22Rv1 (cell line): ENCODE results near the gene NAA35.

ENCODE experiments used
- ZFX ChIP-seq: fragments of 450-650 bp; IDR thresholded peaks from 2 replicates; pipeline ENCODE4 v1.6.1; 2017; ENCODE audit warnings: antibody characterized with exemption, borderline replicate concordance
- TF ChIP-seq, protein P1 (sequence below): fragments of 450-650 bp; IDR thresholded peaks from 2 replicates; pipeline ENCODE4 v1.5.1; 2017; ENCODE audit warnings: mild to moderate bottlenecking

DNA sequence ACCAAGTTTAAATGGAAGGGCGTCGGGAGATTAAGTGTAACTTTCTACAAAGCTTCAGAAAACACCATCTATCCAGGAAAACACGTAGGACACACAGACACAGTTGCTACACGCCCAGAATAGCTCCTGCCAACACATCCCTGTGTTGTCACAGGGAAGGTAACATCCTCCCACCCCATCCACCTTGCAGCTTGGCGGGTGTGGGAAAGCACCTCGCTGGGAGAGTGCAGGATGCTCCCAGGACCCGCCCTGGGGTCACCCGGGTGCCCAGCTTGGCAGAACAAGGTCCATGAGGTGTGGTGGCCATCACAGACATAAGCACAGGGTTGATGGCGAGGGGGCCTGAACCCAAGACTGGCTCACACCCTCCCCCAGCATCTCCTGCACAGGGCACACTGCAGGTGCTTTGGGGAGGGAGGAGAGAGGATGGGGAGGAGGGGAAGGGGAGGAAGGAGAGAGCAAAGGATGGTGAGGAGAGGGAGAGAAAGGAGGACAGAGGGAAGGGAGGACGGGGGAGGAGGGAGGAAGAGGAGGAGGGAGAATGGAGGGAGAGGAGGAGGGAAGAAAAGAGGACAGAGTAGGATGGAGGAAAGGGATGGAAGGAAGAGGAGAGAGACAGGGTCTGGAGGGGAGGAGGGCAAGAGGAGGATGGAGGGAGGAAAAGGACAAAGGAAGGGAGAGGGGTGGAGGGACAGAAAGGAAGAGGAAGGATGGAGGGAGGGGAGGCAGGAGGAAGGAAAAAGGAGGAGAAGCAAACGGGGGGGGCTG, 121.2 kb downstream of the NAA35 start:
- TF ChIP-seq, protein P1, sequence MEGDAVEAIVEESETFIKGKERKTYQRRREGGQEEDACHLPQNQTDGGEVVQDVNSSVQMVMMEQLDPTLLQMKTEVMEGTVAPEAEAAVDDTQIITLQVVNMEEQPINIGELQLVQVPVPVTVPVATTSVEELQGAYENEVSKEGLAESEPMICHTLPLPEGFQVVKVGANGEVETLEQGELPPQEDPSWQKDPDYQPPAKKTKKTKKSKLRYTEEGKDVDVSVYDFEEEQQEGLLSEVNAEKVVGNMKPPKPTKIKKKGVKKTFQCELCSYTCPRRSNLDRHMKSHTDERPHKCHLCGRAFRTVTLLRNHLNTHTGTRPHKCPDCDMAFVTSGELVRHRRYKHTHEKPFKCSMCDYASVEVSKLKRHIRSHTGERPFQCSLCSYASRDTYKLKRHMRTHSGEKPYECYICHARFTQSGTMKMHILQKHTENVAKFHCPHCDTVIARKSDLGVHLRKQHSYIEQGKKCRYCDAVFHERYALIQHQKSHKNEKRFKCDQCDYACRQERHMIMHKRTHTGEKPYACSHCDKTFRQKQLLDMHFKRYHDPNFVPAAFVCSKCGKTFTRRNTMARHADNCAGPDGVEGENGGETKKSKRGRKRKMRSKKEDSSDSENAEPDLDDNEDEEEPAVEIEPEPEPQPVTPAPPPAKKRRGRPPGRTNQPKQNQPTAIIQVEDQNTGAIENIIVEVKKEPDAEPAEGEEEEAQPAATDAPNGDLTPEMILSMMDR = no peak
- no peak for TF ChIP-seq ZFX
